HG03280 (cell line): Measurements from ENCODE around the gene TUBGCP2.

Experiments used
- ATAC-seq: cut with Tn5 transposase; IDR thresholded peaks from one replicate; pipeline ENCODE4 v1.9.1; 2021; ENCODE audit warnings: mild to moderate bottlenecking, moderate library complexity; ENCODE audit not compliant: unreplicated experiment

TUBGCP2 gene

GRCh38 chr10:133281628-133282372, 26.9 kb downstream of the TUBGCP2 start:
- no peak for ATAC-seq

DNA sequence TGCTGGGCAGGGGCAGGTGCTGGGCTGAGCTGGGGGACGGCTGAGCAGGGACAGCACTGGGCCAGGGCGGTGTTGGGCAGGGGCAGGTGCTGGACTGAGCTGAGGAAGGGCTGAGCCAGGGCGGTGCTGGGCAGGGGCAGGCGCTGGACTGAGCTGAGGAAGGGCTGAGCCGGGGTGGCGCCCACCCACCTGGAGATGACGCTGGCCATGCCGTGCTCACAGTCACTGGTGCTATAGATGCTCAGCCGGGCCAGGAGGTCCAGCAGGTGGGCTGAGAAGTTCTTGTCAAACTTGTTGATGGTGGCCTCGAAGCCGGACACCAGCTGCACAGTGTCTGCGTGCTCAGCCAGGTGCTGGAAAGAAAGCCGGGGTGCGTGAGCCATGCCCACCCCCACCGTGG, 27.6 kb downstream of the TUBGCP2 start:
- ATAC-seq = no peak

- ATAC-seq = no peak
Measured at GRCh38 chr10:133280391-133281059, 28.1 kb downstream of the TUBGCP2 start.

DNA sequence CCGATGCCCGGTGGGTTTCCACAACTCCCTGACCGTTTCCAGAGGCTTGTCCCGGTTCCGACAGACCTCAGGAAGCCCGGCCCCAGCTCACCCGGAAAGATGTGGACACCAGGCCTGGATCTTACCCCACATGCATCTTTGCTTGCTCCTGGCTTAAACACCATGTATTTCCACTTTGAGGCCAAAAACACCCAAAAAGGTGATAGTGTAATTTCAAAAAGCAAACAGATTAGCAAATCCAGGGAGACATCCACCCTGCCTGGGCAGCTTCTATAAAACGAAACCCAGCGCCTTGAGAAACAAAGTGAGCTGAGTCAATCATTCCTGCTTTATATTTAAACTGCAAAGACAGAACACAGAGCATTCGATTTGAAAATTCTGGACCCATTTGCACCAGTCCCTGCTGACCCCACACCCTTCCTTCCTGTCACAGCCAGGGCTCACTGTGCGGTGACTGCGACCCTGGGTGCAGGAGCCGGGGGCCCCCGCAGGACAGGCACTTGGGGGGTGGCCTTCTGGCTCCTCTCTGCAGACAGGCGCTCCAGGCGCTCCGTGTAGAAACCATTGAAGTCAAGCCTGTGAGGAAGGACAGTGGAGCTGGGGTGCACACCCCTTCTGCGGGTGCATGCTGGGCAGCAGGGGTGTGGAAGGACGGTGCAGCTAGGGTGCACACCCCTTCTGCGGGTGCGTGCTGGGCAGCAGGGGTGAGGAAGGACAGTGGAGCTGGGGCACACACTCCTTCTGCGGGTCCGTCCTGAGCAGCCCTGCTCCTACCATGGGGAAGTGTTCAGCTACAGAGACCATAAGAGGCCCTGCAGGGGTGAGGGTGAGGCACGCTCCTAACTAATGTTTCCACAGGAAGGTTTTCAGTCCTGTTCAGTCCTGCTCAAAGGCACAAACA, 29.1 kb downstream of the TUBGCP2 start:
- ATAC-seq = no peak

DNA sequence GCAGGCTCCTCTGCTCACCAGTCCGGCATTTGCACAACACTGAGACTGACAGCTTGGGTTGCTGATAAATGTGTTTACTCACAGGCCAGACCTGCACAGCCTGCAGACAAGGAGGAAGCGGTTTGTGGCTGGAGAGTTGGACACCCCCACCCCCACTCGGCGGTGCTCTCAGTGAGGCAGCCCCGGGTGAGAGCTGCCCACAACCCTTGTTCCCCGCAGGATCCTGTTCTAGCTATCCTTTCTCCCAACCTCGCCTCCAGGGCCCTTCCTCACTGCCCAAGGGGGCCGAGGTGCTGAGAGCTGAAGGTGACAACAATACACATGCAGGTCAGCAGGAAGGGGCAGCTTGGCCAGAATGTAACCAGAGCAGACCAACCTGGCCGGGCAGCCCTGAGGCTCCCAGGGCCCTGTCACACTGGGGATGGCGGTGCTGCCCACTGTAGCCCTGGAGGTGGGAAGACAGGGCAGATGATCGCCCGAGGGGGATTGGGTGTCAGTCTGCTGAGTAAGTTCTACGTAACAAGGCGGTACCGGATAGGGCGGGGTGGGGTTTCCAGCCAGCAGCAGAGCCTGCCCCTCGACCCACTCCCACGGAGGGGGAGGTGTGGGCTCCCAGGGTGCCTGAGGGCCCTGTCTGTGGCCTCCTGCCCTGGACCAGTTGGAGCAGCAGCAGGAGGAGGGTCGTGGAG, 30.0 kb downstream of the TUBGCP2 start:
- peak; percentile 37 for ATAC-seq

DNA sequence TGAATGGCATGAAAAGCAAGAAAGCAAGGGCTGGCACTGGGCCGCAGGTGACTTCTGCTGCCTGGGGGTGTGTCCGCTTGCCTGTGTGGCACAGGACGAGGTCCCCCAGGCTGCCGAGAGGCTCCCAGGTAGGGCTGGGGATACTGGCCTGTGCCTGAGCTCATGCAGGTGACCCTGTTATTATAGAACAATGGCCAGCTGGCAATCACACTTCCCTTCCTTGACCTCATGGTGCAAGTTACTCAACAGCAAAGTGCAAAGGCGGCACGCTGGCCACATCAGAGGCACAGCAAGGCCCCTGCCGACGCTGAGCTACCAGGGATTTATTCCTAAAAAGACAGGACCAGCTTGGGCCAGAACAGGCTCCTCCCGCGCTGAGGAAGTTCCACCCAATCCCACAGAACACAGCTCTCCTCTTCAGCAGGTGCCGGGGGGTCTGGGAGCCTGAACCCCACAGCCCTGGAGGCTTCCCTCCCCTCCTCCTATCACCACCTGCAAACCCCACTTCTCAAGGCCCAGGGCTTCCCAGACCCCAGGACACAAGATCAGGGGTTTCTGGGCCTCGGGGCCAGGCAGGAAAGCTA, 30.6 kb downstream of the TUBGCP2 start:
- no peak for ATAC-seq

GRCh38 chr10:133277277-133277992, 31.2 kb downstream of the TUBGCP2 start:
- ATAC-seq = no peak

DNA sequence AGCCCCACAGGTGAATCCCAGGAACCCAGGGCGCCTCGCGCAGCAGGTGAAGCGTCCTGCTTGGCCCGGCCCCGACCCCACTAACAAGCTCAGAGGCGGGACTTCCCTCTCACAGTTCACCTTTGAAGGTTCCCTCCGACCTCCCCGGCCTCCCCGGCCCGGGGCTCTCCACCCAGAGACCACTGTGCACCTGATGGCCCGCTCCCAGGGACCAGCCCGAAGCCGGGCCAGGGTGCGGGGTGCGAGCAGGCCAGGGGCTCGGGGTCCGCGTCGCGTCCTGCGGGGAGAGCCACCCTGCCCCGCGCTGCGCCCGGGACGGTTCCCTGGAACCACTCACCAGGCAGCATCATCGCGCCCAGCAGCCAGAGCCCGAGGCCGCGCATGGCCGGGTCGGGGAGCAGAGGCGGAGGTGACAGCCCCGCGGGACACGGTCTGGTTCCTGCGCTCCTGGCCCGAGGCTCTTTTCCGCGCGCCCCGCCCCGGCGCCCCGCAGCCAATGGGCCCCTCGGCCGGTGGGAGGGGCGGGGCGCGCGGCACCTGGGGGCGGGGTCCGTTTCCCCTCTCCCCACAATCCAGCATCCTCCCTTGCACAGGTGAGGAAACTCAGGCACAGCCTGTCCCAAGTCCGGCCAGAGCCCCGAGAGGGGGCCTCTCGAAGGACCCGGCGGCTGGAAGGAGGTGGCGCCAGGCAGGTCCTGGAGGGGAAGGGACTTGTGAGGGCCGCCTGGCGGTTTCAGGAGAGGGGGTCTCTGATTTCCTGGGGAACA, 32.1 kb downstream of the TUBGCP2 start, which contains the start of gene ADAM8:
Gene ADAM8, minus strand, starts transcription at position 434 of the 767 bp plus-strand sequence. Its CDS starts 51 bp downstream, at position 383.
- ATAC-seq = peak; percentile 55

GRCh38 chr10:133276100-133276434, 32.6 kb downstream of the TUBGCP2 start:
- ATAC-seq = no peak

GRCh38 chr10:133275684-133276092, 33.0 kb downstream of the TUBGCP2 start:
- ATAC-seq = peak; percentile 28

DNA sequence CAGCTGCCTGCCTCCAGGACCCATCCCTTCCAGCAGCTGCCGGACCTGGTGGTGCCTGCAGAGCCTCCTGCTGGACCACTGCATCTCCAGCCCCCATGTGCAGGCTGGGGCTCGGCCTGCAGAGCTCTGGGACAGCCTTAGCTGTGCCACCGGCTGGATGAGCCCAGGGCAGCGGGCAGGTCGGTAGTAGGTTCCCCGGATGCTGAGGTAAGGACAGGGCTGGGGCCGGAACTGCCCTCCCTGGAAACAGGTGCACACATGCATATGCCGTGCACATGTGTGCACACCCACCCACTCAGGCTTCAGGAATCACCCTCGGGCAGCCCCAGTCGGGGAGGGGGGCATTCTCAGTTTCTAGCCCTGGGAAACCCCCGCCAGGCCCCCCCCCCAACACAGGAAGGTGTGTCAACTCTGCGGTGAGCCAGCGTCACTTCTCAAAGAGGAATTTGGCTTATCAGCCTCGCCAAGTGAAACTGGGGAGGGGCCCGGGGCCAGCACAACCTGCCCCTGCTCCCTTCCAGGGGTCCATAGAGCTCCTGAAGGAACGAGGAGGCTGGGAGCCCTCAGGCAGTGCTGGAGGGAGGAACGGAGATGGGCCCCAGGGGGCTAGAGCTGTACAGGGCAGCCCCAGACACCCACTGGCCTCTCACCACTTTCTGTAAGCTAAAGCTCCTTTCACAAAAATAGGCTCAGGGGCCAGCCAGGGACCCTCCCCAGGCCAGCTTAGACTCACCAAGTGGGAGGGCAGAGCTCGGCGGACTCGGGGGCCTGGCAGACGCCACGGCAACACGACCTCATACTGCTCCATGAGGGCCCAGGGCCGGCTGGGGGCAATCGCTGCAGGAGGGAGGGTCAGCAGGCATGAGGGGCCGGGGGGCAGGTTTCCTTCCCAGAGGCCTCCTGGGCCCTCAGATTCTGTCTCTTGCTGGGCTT, 33.7 kb downstream of the TUBGCP2 start:
- peak; percentile 42 for ATAC-seq

DNA sequence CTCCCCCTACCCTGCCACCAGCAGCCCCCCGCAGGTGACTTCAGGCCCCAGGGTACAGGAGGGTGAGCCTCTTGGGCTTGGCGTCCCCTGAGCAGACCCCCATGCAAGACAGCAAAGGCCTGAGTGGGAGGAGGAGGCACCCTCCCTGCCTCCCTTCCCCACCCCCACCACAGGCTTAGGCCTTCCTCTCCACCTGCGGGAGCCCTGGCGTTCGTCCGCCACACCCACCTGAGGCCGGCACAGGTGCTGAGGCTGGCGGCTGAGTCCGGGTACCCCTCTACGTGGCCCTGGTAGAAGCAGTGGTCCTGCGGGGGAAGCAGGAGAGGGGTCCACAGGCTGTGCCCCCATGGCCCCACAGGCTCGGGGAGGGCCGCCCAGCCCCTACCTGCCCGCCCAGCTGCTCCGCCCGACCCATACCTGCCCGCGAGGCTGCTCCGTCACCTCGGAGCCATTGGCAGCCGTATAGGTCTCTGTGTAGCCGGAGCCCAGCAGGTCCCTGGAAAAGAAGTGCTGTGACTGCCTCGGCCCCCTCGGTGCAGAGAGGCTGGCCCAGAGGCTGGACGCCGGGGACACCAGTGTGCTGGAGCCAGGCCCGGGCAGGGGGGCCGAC, 35.0 kb downstream of the TUBGCP2 start:
- ATAC-seq = no peak

DNA sequence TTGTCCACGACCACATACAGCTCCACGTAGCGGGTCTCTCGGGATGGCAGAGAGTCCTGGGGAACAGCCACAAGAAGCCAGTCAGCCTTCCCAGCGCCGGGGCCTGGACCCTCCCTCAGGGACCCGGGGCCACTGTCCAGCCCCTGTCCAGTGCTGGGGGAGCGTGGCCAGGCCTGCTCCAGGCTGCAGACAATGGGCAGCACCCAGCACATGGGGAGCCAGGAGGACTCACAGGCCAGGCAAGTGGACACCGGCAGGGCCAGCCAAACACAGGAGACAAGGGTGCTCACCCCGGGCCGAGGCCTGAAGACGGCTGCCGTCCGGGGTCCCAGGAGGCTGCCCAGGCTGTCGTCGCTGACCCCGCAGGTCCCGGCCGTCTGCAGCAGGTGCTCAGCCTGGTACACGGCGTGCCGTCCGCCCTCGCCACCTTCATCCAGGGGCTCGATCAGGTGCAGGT, 35.7 kb downstream of the TUBGCP2 start:
- no peak for ATAC-seq

DNA sequence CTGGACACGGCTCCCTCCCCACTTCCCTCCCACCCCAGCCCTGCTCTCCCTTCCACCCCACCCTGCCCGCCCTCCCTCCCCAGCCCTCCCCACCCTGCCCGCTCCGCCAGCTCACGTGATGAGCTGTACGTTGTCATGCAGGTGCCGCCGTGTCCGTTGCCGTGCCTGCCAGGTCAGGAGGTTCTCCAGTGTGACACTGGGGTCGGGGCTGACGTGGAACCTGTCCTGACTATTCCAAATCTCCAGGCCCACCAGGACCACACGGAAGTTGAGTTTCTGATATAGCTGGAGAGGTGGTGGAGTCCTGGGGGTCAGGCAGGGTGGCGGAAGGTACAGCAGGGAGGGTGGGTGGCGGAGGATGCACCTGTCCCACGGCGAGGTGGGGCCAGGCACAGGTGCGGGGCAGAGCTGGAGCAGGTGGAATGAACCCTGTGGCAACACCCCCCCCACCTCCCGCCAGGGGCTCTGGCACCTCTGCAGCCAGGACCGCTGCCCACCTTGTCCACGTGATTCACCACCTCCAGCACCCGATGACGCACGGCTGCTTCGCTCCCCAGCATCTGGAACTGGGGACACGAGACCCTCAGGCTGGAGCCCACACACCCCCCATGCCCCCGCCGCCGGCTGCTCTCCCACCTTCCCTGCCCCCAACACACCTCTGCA, 36.2 kb downstream of the TUBGCP2 start:
- no peak for ATAC-seq

DNA sequence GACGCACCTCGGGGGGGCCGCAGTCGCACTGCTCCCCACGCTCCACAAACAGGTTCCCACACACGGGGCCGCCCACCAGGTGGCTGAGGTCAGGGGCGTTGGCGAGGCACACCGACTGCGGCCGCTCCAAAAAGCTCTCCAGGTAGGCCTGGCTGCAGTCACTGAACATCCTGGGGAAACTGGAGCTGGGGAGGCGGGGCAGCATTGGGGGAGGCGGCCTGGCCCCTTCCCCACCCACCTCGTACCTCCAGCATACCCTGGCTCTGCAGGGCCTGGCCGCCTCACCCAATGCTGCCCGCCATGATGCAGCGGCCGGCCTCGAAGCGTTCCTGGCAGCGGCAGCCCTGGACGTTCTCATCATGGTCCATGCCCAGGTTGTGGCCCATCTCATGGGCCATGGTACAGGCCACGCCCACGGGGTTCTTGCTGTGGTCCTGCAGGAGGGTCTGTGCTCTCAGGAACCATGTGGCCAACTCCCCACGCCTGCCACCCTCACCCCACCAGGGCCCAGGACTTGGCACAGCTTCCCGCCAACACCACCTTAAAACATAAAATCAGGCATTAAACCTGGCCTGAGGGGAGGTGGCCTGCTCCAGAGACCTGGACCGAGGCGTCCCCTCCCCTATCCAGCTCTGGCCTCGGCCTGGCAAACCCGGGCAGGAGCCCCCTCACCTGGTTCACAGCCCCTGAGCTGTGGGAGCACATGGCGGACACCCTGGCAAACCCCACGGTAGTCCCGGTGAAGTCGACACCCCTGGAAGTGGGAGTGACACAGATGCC, 37.0 kb downstream of the TUBGCP2 start:
- ATAC-seq = no peak

- ATAC-seq = no peak
Measured at GRCh38 chr10:133270773-133271297, 37.8 kb downstream of the TUBGCP2 start.
